GM11168 (cell line): ENCODE results near the gene MKRN3.
"Not testable (repeated sequence)": the region's sequence is repeated elsewhere in the genome, so short reads cannot be mapped to it uniquely, and the experiment has no call there.

Experiments used
- in situ Hi-C: fragments of 300-500 bp; cut with MboI; formaldehyde crosslinking; loops from one replicate; pipeline ENCODE4 v1.12.0; 2022; ENCODE audit warnings: low sequenced_read_pairs; ENCODE audit not compliant: unreplicated experiment

MKRN3 gene

DNA sequence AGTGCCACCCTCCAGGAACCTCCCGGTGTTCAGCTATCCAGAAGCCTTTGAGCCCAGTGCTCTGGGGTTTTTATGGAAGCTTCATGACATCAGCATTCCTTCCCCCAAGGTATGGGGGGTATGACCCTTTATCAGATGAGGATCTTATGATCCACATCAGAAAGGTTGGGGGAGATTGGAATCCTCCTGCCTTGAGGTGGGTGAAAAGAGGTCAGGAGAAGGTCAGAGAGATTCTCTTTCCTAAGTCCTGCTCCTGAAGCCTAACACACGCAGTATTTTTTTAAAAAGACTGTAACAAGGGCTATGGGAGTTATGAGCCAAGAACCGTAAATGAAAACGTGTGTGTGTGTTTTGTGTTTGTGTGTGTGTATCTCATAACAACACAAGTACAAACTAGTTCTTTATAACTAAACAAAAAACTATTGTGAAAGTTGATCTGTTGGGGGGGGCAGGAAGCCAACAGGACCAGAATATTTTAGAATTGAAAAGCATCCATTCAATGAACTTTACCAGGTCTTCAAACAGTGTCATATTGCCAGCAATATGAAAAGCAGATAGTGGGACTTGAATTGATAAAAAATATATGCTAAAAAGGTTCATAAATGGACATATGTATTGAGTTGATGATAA, 13.2 kb downstream of the MKRN3 start:
- in situ Hi-C loops, result no loop called here

DNA sequence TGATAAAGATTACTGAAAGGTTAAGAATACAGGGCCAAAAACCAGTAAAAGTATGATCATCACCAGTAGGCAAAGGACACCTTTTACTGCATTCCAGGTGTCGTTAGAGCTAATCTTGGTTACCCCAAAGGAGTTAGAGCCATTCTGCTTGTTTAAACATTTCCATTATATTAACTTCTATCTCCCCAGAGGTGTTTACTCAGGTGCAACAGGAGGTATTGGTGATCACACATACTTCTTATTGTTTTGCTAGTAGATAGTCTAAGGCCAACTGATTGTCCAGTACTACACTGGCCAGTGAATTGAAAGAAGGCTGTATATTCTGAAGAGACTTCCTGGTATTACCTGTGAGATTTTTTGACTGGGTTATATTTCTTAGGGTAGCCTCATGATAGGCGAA, 22.8 kb downstream of the MKRN3 start:
- in situ Hi-C loops, result no loop called here

GRCh38 chr15:23589012-23589411, 23.5 kb downstream of the MKRN3 start:
- in situ Hi-C loops, result no loop called here

DNA sequence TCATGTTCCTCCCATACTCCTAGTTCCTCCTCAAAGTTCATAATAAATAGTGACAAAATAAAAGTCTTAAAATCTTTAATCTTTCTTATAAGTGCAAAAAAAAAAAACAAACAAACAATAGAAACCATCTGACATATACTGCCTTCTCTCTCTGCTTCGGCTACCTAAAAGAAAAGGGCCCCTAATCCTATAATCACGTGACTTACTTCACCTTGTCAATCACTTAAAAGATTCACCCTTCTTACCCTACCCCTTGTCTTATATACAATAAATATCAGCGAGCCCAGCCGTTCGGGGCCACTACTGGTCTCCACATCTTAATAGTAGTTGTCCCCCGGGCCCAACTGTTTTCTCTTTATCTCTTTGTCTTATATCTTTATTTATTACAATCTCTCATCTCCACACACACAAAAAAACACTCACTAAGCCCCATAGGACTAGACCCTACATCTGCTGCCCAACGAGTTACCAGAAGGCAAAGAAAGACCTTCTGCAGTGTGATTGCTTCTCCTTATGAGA, 28.8 kb downstream of the MKRN3 start:
- in situ Hi-C loops, result no loop called here

GRCh38 chr15:23595368-23595767, 29.9 kb downstream of the MKRN3 start:
- in situ Hi-C loops, result no loop called here

DNA sequence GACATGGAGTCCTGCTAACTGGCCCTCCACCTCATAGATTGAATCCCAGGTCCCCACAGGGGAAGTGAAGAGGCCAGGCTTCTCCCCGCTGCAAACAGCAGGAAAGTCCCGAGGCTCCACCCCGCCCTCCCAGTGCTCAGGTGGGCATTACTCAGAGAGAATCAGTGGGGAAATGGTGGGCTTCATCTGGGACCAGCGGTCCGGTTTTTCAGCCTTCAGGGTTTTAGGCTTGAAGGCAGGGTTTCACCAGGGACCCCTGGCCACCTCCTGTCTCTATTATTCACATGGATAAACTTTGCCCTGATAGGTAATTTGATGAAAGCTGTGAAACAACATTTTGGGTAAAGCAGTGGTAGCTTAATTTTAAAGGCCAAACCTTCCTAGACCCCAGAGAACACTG, 31.3 kb downstream of the MKRN3 start:
- in situ Hi-C loops, result no loop called here

- in situ Hi-C loops, result not testable (repeated sequence)
Observed at GRCh38 chr15:23597278-23597677, 31.8 kb downstream of the MKRN3 start.

- in situ Hi-C loops, result no loop called here
Observed at GRCh38 chr15:23599053-23599452, 33.6 kb downstream of the MKRN3 start.

- in situ Hi-C loops, result no loop called here
Observed at GRCh38 chr15:23602124-23602523, 36.6 kb downstream of the MKRN3 start.

- in situ Hi-C loops, result no loop called here
Observed at GRCh38 chr15:23606226-23606625, 40.8 kb downstream of the MKRN3 start.

DNA sequence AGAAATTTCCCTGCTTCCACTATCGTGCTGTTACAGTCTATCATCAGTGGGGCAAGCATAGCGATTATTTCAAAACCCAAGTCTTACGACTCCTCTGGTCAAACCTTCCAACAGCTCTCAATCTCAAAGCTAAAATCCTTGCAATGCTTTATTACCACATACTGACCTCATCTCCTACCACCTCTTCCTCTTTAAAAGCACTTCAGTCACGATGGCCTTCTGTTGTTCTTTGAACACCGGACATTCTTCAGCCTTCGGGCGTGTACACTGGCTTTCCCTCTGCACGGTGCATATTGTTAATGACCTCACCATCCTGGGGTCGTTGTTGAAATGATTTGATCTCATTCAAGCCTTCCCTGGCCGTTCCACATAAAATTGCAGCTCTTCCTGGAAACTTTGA, 51.1 kb downstream of the MKRN3 start:
- in situ Hi-C loops, result no loop called here
